Measurements from ENCODE around the gene MSANTD3. TPM values are rescaled to one million over a fixed set of nuclear protein-coding genes. Genes with fewer than 3 reads are reported as not detected.
A peak's percentile ranks its signal among the peaks of the same experiment; 100 is the strongest.

Gene MSANTD3
- total and polyA plus RNA-seq, 9 of the 15 experiments (the other 6 are each of a cell fraction or from before 2014, with no cell fraction given): 9.4 to 28.7 (median 22.3) TPM

- no peaks in the 10 kb centered on the region for H3K9me1 ChIP-seq (ENCODE audit: control insufficient read depth, insufficient read depth, low read length)
- no peak overlapping the region for H2AFZ ChIP-seq (ENCODE audit: low read depth, low read length)
- no peak for ATAC-seq
- intact Hi-C loops (cut with micrococcal nuclease) (no loop called here), in situ Hi-C loops (cut with MboI) (no loop called here)
- no peaks in the 10 kb centered on the region for H3K9me3 ChIP-seq (replicated peaks; ENCODE audit: control insufficient read depth, insufficient read depth, low read depth, low read length)
- no peak for FAIRE-seq
- TF ChIP-seq ZNF316 (IDR thresholded peaks at IDR 0.05) (peak; percentile 94), MAFK (IDR thresholded peaks at IDR 0.05; ENCODE audit: low read length) (peak; percentile 91), MAFG (tag; conservative IDR thresholded peaks at IDR 0.05) (peak; percentile 74), HMG20A (CRISPR knock-in tag; conservative IDR thresholded peaks at IDR 0.05) (no peak), C11orf30 (IDR thresholded peaks at IDR 0.05; ENCODE audit: low read depth) (peak; percentile 84), MAFF (IDR thresholded peaks at IDR 0.05; ENCODE audit: low read length) (peak; percentile 83), NFRKB (IDR thresholded peaks at IDR 0.05; ENCODE audit: low read depth) (no peak)
- TF ChIP-seq, protein P1, sequence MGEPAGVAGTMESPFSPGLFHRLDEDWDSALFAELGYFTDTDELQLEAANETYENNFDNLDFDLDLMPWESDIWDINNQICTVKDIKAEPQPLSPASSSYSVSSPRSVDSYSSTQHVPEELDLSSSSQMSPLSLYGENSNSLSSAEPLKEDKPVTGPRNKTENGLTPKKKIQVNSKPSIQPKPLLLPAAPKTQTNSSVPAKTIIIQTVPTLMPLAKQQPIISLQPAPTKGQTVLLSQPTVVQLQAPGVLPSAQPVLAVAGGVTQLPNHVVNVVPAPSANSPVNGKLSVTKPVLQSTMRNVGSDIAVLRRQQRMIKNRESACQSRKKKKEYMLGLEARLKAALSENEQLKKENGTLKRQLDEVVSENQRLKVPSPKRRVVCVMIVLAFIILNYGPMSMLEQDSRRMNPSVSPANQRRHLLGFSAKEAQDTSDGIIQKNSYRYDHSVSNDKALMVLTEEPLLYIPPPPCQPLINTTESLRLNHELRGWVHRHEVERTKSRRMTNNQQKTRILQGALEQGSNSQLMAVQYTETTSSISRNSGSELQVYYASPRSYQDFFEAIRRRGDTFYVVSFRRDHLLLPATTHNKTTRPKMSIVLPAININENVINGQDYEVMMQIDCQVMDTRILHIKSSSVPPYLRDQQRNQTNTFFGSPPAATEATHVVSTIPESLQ (CRISPR knock-in tag; IDR thresholded peaks at IDR 0.05): no peak
- H4K20me1 ChIP-seq (replicated peaks; ENCODE audit: control insufficient read depth, insufficient read depth, low read length): no peaks in the 10 kb centered on the region
- H3K4me1 ChIP-seq (replicated peaks in 1 of 2; ENCODE audit: control insufficient read depth in 2 of 2, insufficient read depth in 2 of 2, low read length in 2 of 2): no peaks in the 10 kb centered on the region
- no peak overlapping the region for H3K4me3 ChIP-seq
- H3K36me3 ChIP-seq (ENCODE audit: control insufficient read depth, insufficient read depth, low read length): no peaks in the 10 kb centered on the region
- ChIA-PET CTCF (ENCODE audit: low intra/inter-chr PET ratio) (interaction anchor here (0.6 kb wide), 1 partner anchor 15 kb away, joined by 3 read pairs; the partner anchor contains the start of gene TMEFF1), POLR2A (no interaction called here)
- DNase-seq (ENCODE audit: extremely low read depth in 1 of 4, low spot score in 3 of 4): no peak
- no peak overlapping the region for H3K27ac ChIP-seq (ENCODE audit: extremely low read depth, low read depth, low read length)
- no peak overlapping the region for H3K9ac ChIP-seq (ENCODE audit: insufficient read depth in 1 of 2, low read depth in 2 of 2, low read length in 2 of 2)
- no peaks in the 10 kb centered on the region for H3K27me3 ChIP-seq (ENCODE audit: control insufficient read depth in 2 of 2, insufficient read depth in 2 of 2, low read length in 2 of 2)
- 6% methylated on average over 1 of the region's 1 CpG for WGBS (ENCODE audit: insufficient coverage, low coverage, missing lambda C conversion rate)
- H3K4me2 ChIP-seq (ENCODE audit: insufficient read depth, low read length): no peak overlapping the region
- no peaks in the 10 kb centered on the region for H3K79me2 ChIP-seq (ENCODE audit: control insufficient read depth, insufficient read depth, low read length)
- no TSS peak for BruUV-seq (replicated peaks)
These were observed 61.2 kb downstream of the MSANTD3 start for GRCh38 chr9:100488177-100488576.

Data from K562 (cell line).